K562 (cell line): Measurements from ENCODE around the gene CISD2. TPM values are rescaled to one million over a fixed set of nuclear protein-coding genes. Genes with fewer than 3 reads are reported as not detected.

Source experiments
- CBX8 ChIP-seq: fragments of 200-600 bp; sonication (generic); IDR thresholded peaks from 2 replicates; pipeline ENCODE4 v1.6.1; 2012; ENCODE audit warnings: borderline replicate concordance, mixed run types, low read depth, mild to moderate bottlenecking, moderate library complexity, mixed read lengths, low read length, control low read depth, inconsistent platforms; ENCODE audit not compliant: poor library complexity, severe bottlenecking; ENCODE audit errors: extremely low read depth
- CHCHD3 ChIP-seq: fragments of 250-450 bp; sonication (Bioruptor Pico); IDR thresholded peaks from 2 replicates; pipeline ENCODE4 v2.1.2; 2022; ENCODE audit warnings: mild to moderate bottlenecking
- HMG20B ChIP-seq: fragments of 250-450 bp; sonication (Bioruptor Pico); IDR thresholded peaks from 2 replicates; pipeline ENCODE4 v1.5.0; 2021; ENCODE audit warnings: mild to moderate bottlenecking
- KLF13 ChIP-seq: fragments of 450-650 bp; IDR thresholded peaks from 2 replicates; pipeline ENCODE4 v1.6.1; 2016; ENCODE audit warnings: missing genetic modification characterization, low read depth, mild to moderate bottlenecking, missing compliant biosample characterization, moderate library complexity, borderline replicate concordance
- MECOM ChIP-seq: fragments of 250-450 bp; sonication (Bioruptor Pico); IDR thresholded peaks from 2 replicates; pipeline ENCODE4 v1.8.0; 2022; ENCODE audit warnings: inconsistent platforms
- NCOA1 ChIP-seq: fragments of 450-650 bp; IDR thresholded peaks from 2 replicates; pipeline ENCODE4 v1.6.1; 2016; ENCODE audit warnings: low read depth
- NCOA2 ChIP-seq, 2 experiments: fragments of 450-650 bp; IDR thresholded peaks; 2 replicates each; pipeline ENCODE4 v1.6.1; 2018; ENCODE audit warnings: mild to moderate bottlenecking in 2 of 2, moderate library complexity in 1 of 2; ENCODE audit not compliant: partially characterized antibody in 2 of 2
- NFATC3 ChIP-seq: fragments of 450-650 bp; IDR thresholded peaks from 2 replicates; pipeline ENCODE4 v1.6.1; 2017; ENCODE audit warnings: mild to moderate bottlenecking
- NFE2L1 ChIP-seq: fragments of 450-650 bp; IDR thresholded peaks from 2 replicates; pipeline ENCODE4 v1.6.1; 2016; ENCODE audit warnings: missing genetic modification characterization, low read depth, mild to moderate bottlenecking, missing compliant biosample characterization, moderate library complexity, borderline replicate concordance
- POLR2B ChIP-seq: fragments of 450-650 bp; IDR thresholded peaks from 2 replicates; pipeline ENCODE4 v1.6.1; 2018; ENCODE audit warnings: low read depth; ENCODE audit not compliant: partially characterized antibody
- PRDM10 ChIP-seq: fragments of 450-650 bp; IDR thresholded peaks from 2 replicates; pipeline ENCODE4 v1.6.1; 2018; ENCODE audit not compliant: partially characterized antibody
- PRMT5 ChIP-seq: sonication (generic); formaldehyde crosslinking; IDR thresholded peaks from 2 replicates; pipeline ENCODE4 v1.5.0; 2020; ENCODE audit warnings: missing genetic modification reagents
- RBM34 ChIP-seq: fragments of 200-400 bp; formaldehyde crosslinking; IDR thresholded peaks from 2 replicates; pipeline ENCODE4 v1.6.1; 2018; ENCODE audit warnings: low read length, borderline replicate concordance; ENCODE audit not compliant: insufficient read depth
- SAP30 ChIP-seq: fragments of 200-600 bp; sonication (generic); IDR thresholded peaks from 2 replicates; pipeline ENCODE4 v1.6.1; 2012; ENCODE audit warnings: borderline replicate concordance, low read depth, mild to moderate bottlenecking, moderate library complexity, low read length, control low read depth, inconsistent platforms; ENCODE audit not compliant: insufficient read depth, poor library complexity, severe bottlenecking
- SMARCB1 ChIP-seq: IDR thresholded peaks from 2 replicates; pipeline ENCODE4 v1.6.1; 2011; ENCODE audit warnings: improper control_type of control experiment, low read depth; ENCODE audit not compliant: insufficient read length
- TBL1XR1 ChIP-seq, 2 experiments: IDR thresholded peaks; 2 replicates each; pipeline ENCODE4 v1.6.1; 2012; ENCODE audit warnings: improper control_type of control experiment in 2 of 2, low read length in 2 of 2, mild to moderate bottlenecking in 1 of 2
- TFAP4 ChIP-seq: sonication (generic); formaldehyde crosslinking; IDR thresholded peaks from 2 replicates; pipeline ENCODE4 v1.8.0; 2022; ENCODE audit warnings: missing genetic modification reagents, mild to moderate bottlenecking, moderate library complexity, borderline replicate concordance
- TSC22D4 ChIP-seq: fragments of 450-650 bp; IDR thresholded peaks from 2 replicates; pipeline ENCODE4 v1.6.1; 2016; ENCODE audit warnings: missing genetic modification characterization, missing biosample characterization, control low read depth
- XRCC4 ChIP-seq: IDR thresholded peaks from one replicate; pipeline ENCODE4 v1.6.1; 2011; ENCODE audit not compliant: insufficient read depth, insufficient read length; ENCODE audit errors: extremely low read depth
- ZBTB26 ChIP-seq: fragments of 450-650 bp; formaldehyde crosslinking; IDR thresholded peaks from 2 replicates; pipeline ENCODE4 v1.4.0; 2022; ENCODE audit warnings: missing genetic modification characterization
- ZNF316 ChIP-seq: fragments of 450-650 bp; IDR thresholded peaks from 2 replicates; pipeline ENCODE4 v1.6.1; 2016
- ZNF324 ChIP-seq: fragments of 250-450 bp; sonication (Bioruptor Pico); IDR thresholded peaks from 2 replicates; pipeline ENCODE4 v1.4.0; 2020; ENCODE audit warnings: mild to moderate bottlenecking
- polyA plus RNA-seq, 8 experiments: library from polyadenylated mRNA; depleted of rRNA in 4 of 8; stranded (reverse) in 5 of 8; unstranded in 3 of 8; fragments of >200 nt; fragmentation: Nextera tagmentation in 2 of 8; fragmentation: Illumina TruSeq in 1 of 8; extraction: Ambion mirVana in 2 of 8; extraction: Trizol in 1 of 8; gene quantifications; 2 replicates each; pipeline versions ENCODE4 v1.2.1 to v1.2.3, GENCODE V29; 2011 to 2014; ENCODE audit warnings: inconsistent platforms in 1 of 8, missing spikeins in 1 of 8
- total RNA-seq, 7 experiments: library from RNA; depleted of rRNA in 6 of 7; stranded (reverse); fragments of >200 nt in 6 of 7; fragmentation: Illumina TruSeq in 2 of 7; extraction: Trizol in 2 of 7; gene quantifications; 2 replicates each; pipeline versions ENCODE4 v1.2.1 to v1.2.3, GENCODE V29; 2011 to 2021; ENCODE audit warnings: low replicate concordance in 1 of 7

CISD2 gene
- total and polyA plus RNA-seq, 9 of the 15 experiments (the other 6 are each of a cell fraction or from before 2014, with no cell fraction given) = 37.8 to 91.4 (median 59.8) TPM

- TF ChIP-seq PRDM10 = peak; percentile 31
- no peak for TF ChIP-seq PRMT5 (CRISPR knock-in tag)
- TF ChIP-seq HMG20B (CRISPR knock-in tag) = no peak; the same call in 1 of the 2 replicates
- no peak for TF ChIP-seq NFE2L1 (tag)
- no peak for TF ChIP-seq XRCC4
- TF ChIP-seq CHCHD3 (CRISPR knock-in tag) = 0 out of 2 replicates have a peak, but pooled peaks have one; percentile 22
- peak; percentile 79; the same call in 1 of the 2 replicates for TF ChIP-seq NCOA1
- TF ChIP-seq ZBTB26 (CRISPR knock-in tag) = no peak; the same call in 1 of the 2 replicates
- TF ChIP-seq NCOA2 (IDR thresholded peaks at IDR 0.05; ENCODE audit: partially characterized antibody in 2 of 2) = no peak
- TF ChIP-seq KLF13 (tag) = peak; percentile 73
- no peak for TF ChIP-seq NFATC3
- TF ChIP-seq POLR2B = peak; percentile 91
- 0 out of 2 replicates have a peak, but pooled peaks have one; percentile 8 for TF ChIP-seq ZNF316
- no peak for TF ChIP-seq TSC22D4 (tag)
- TF ChIP-seq SAP30 = peak; percentile 60
- no peak for TF ChIP-seq MECOM (CRISPR knock-in tag)
- TF ChIP-seq RBM34 = no peak
- TF ChIP-seq CBX8 = no peak
- peak; percentile 98 for TF ChIP-seq TFAP4 (CRISPR knock-in tag)
- TF ChIP-seq ZNF324 (CRISPR knock-in tag) = no peak
- no peak for TF ChIP-seq SMARCB1
- TF ChIP-seq TBL1XR1 (IDR thresholded peaks at IDR 0.05; ENCODE audit: low read length in 2 of 2) = peak; percentile 29 to 70; a peak in 2 of 4 replicates
Observed at GRCh38 chr4:102826890-102827673, 41.7 kb upstream of the CISD2 start, which contains the start of gene UBE2D3 (continued).
